Erythroblast (primary cell): Measurements from ENCODE around the gene BMP10.

Experiments used
- GATA1 ChIP-seq: IDR thresholded peaks from 2 replicates; pipeline ENCODE4 v1.6.1; 2011; ENCODE audit warnings: low read depth, mild to moderate bottlenecking, control low read depth, low read length, moderate library complexity
- POLR2A ChIP-seq: IDR thresholded peaks from 2 replicates; pipeline ENCODE4 v1.6.1; 2011; ENCODE audit warnings: mild to moderate bottlenecking, low read length

- TF ChIP-seq POLR2A (no peak), GATA1 (no peak)
These were observed 8.3 kb downstream of the BMP10 start for GRCh38 chr2:68862889-68863288.
